Measurements from ENCODE around the gene OGFOD3. TPM values are rescaled to one million over a fixed set of nuclear protein-coding genes. Genes with fewer than 3 reads are reported as not detected.
"Not testable (repeated sequence)": the region's sequence is repeated elsewhere in the genome, so short reads cannot be mapped to it uniquely, and the experiment has no call there.

The OGFOD3 gene
- total RNA-seq, 1 donor from 2014 or later, result 34.7 TPM

GRCh38 chr17:82348866-82349265 lies 69.5 kb downstream of the OGFOD3 start:
- Mint-ChIP-seq H3K9me3 (no peaks in the 10 kb centered on the region), H3K27ac (no peak overlapping the region), H3K27me3 (ENCODE audit: insufficient read depth) (peaks cover 2% of the 10 kb centered on the region), H3K4me1 (ENCODE audit: low read depth) (no peaks in the 10 kb centered on the region), H3K4me3 (no peak overlapping the region), H3K36me3 (ENCODE audit: low read depth) (no peaks in the 10 kb centered on the region)
- DNase-seq (ENCODE audit: low spot score), result no peak
- intact Hi-C loops (cut with micrococcal nuclease), result no loop called here

GRCh38 chr17:82348434-82348833 lies 70.0 kb downstream of the OGFOD3 start:
- Mint-ChIP-seq H3K4me1 (ENCODE audit: low read depth) (no peaks in the 10 kb centered on the region), H3K36me3 (ENCODE audit: low read depth) (no peaks in the 10 kb centered on the region), H3K27ac (no peak overlapping the region), H3K9me3 (no peaks in the 10 kb centered on the region), H3K4me3 (no peak overlapping the region), H3K27me3 (ENCODE audit: insufficient read depth) (peaks cover 2% of the 10 kb centered on the region)
- intact Hi-C loops (cut with micrococcal nuclease), result no loop called here
- no peak for DNase-seq (ENCODE audit: low spot score)

GRCh38 chr17:82347994-82348393 lies 70.4 kb downstream of the OGFOD3 start:
- DNase-seq (ENCODE audit: low spot score); H3K4me1 Mint-ChIP-seq (ENCODE audit: low read depth); H3K36me3 Mint-ChIP-seq (ENCODE audit: low read depth); H3K27ac Mint-ChIP-seq; H3K9me3 Mint-ChIP-seq; intact Hi-C loops (cut with micrococcal nuclease); H3K27me3 Mint-ChIP-seq (ENCODE audit: insufficient read depth); H3K4me3 Mint-ChIP-seq: not testable (repeated sequence)

- no peak overlapping the region for H3K4me3 Mint-ChIP-seq
- H3K36me3 Mint-ChIP-seq (ENCODE audit: low read depth), result peaks cover 1% of the 10 kb centered on the region
- intact Hi-C loops (cut with micrococcal nuclease), result no loop called here
- H3K27ac Mint-ChIP-seq, result no peak overlapping the region
- DNase-seq (ENCODE audit: low spot score), result no peak
- no peaks in the 10 kb centered on the region for H3K4me1 Mint-ChIP-seq (ENCODE audit: low read depth)
- peaks cover 6% of the 10 kb centered on the region for H3K27me3 Mint-ChIP-seq (ENCODE audit: insufficient read depth)
- no peaks in the 10 kb centered on the region for H3K9me3 Mint-ChIP-seq
Measured at GRCh38 chr17:82346342-82347300, 71.8 kb downstream of the OGFOD3 start.

- no peaks in the 10 kb centered on the region for H3K9me3 Mint-ChIP-seq
- peaks cover 1% of the 10 kb centered on the region for H3K36me3 Mint-ChIP-seq (ENCODE audit: low read depth)
- no peak overlapping the region for H3K4me3 Mint-ChIP-seq
- H3K4me1 Mint-ChIP-seq (ENCODE audit: low read depth), result no peaks in the 10 kb centered on the region
- no peak overlapping the region for H3K27ac Mint-ChIP-seq
- peaks cover 6% of the 10 kb centered on the region for H3K27me3 Mint-ChIP-seq (ENCODE audit: insufficient read depth)
- intact Hi-C loops (cut with micrococcal nuclease), result no loop called here
- no peak for DNase-seq (ENCODE audit: low spot score)
Measured at GRCh38 chr17:82345151-82345976, 73.0 kb downstream of the OGFOD3 start.

- intact Hi-C loops (cut with micrococcal nuclease), result no loop called here
- H3K9me3 Mint-ChIP-seq, result no peaks in the 10 kb centered on the region
- DNase-seq (ENCODE audit: low spot score), result no peak
- H3K27ac Mint-ChIP-seq, result no peak overlapping the region
- H3K36me3 Mint-ChIP-seq (ENCODE audit: low read depth), result peaks cover 1% of the 10 kb centered on the region
- no peak overlapping the region for H3K4me3 Mint-ChIP-seq
- H3K4me1 Mint-ChIP-seq (ENCODE audit: low read depth), result no peaks in the 10 kb centered on the region
- H3K27me3 Mint-ChIP-seq (ENCODE audit: insufficient read depth), result peaks cover 6% of the 10 kb centered on the region
Measured at GRCh38 chr17:82344175-82344907, 74.0 kb downstream of the OGFOD3 start.

- Mint-ChIP-seq H3K4me3 (no peak overlapping the region), H3K27ac (no peak overlapping the region), H3K27me3 (ENCODE audit: insufficient read depth) (peaks cover 9% of the 10 kb centered on the region), H3K4me1 (ENCODE audit: low read depth) (peaks cover 4% of the 10 kb centered on the region), H3K36me3 (ENCODE audit: low read depth) (peaks cover 1% of the 10 kb centered on the region), H3K9me3 (no peaks in the 10 kb centered on the region)
- DNase-seq (ENCODE audit: low spot score), result no peak
- intact Hi-C loops (cut with micrococcal nuclease), result no loop called here
Measured at GRCh38 chr17:82343560-82343959, 74.8 kb downstream of the OGFOD3 start.

GRCh38 chr17:82342361-82343079 lies 75.9 kb downstream of the OGFOD3 start:
- no peak overlapping the region for H3K4me3 Mint-ChIP-seq
- H3K4me1 Mint-ChIP-seq (ENCODE audit: low read depth), result peaks cover 6% of the 10 kb centered on the region
- H3K27ac Mint-ChIP-seq, result no peak overlapping the region
- H3K9me3 Mint-ChIP-seq, result no peaks in the 10 kb centered on the region
- intact Hi-C loops (cut with micrococcal nuclease), result no loop called here
- peaks cover 1% of the 10 kb centered on the region for H3K36me3 Mint-ChIP-seq (ENCODE audit: low read depth)
- DNase-seq (ENCODE audit: low spot score), result no peak
- H3K27me3 Mint-ChIP-seq (ENCODE audit: insufficient read depth), result peaks cover 12% of the 10 kb centered on the region

GRCh38 chr17:82339634-82340580 lies 78.5 kb downstream of the OGFOD3 start:
- H3K27ac Mint-ChIP-seq, result no peak overlapping the region
- H3K4me1 Mint-ChIP-seq (ENCODE audit: low read depth), result peaks cover 19% of the 10 kb centered on the region
- DNase-seq (ENCODE audit: low spot score), result no peak
- no peaks in the 10 kb centered on the region for H3K9me3 Mint-ChIP-seq
- H3K4me3 Mint-ChIP-seq, result no peak overlapping the region
- intact Hi-C loops (cut with micrococcal nuclease), result no loop called here
- peaks cover 1% of the 10 kb centered on the region for H3K36me3 Mint-ChIP-seq (ENCODE audit: low read depth)
- peaks cover 10% of the 10 kb centered on the region for H3K27me3 Mint-ChIP-seq (ENCODE audit: insufficient read depth)
